H9 (cell line): ENCODE measurements around the gene KCNJ13. TPM values are rescaled to one million over a fixed set of nuclear protein-coding genes. Genes with fewer than 3 reads are reported as not detected.

ENCODE experiments used
- DNase-seq: peaks from one replicate; pipeline ENCODE4 v3.0.0-alpha.2; 2017
- H2AFZ ChIP-seq: one replicate; pipeline ENCODE4 v1.6.1; 2013; ENCODE audit warnings: mild to moderate bottlenecking, low read length, control low read depth, moderate library complexity
- H2AK5ac ChIP-seq: 2 replicates; pipeline ENCODE4 v1.6.1; 2013; ENCODE audit warnings: low read length, control low read depth, mixed read lengths; ENCODE audit not compliant: insufficient read length
- H2BK120ac ChIP-seq: one replicate; pipeline ENCODE4 v1.6.1; 2013; ENCODE audit warnings: low read depth, mild to moderate bottlenecking, low read length, control low read depth, inconsistent platforms; ENCODE audit not compliant: poor library complexity, severe bottlenecking
- H2BK12ac ChIP-seq: 2 replicates; pipeline ENCODE4 v1.6.1; 2013; ENCODE audit warnings: low read length, control low read depth, mixed read lengths, low read depth; ENCODE audit not compliant: insufficient read length
- H2BK15ac ChIP-seq: 2 replicates; pipeline ENCODE4 v1.6.1; 2013; ENCODE audit warnings: low read depth, low read length, control low read depth
- H2BK20ac ChIP-seq: one replicate; pipeline ENCODE4 v1.6.1; 2013; ENCODE audit warnings: low read depth, mild to moderate bottlenecking, low read length, control low read depth, inconsistent platforms; ENCODE audit not compliant: poor library complexity, severe bottlenecking
- H2BK5ac ChIP-seq: 2 replicates; pipeline ENCODE4 v1.6.1; 2013; ENCODE audit warnings: low read length, control low read depth, mixed read lengths; ENCODE audit not compliant: insufficient read length
- H3K14ac ChIP-seq: 2 replicates; pipeline ENCODE4 v1.6.1; 2013; ENCODE audit warnings: low read length, control low read depth; ENCODE audit not compliant: insufficient read depth
- H3K18ac ChIP-seq: 2 replicates; pipeline ENCODE4 v1.6.1; 2013; ENCODE audit warnings: low read depth, mild to moderate bottlenecking, mixed read lengths, low read length, control low read depth; ENCODE audit not compliant: insufficient read length
- H3K23ac ChIP-seq: 2 replicates; pipeline ENCODE4 v1.6.1; 2013; ENCODE audit warnings: low read length, control low read depth, mixed read lengths, low read depth; ENCODE audit not compliant: insufficient read length
- H3K23me2 ChIP-seq: 2 replicates; pipeline ENCODE4 v1.6.1; 2013; ENCODE audit warnings: low read depth, mild to moderate bottlenecking, mixed read lengths, low read length, control low read depth; ENCODE audit not compliant: insufficient read length, poor library complexity, severe bottlenecking
- H3K27ac ChIP-seq: 2 replicates; pipeline ENCODE4 v1.5.1; 2013; ENCODE audit warnings: low read length, control low read depth, mixed read lengths, low read depth; ENCODE audit not compliant: insufficient read length
- H3K27me3 ChIP-seq: 2 replicates; pipeline ENCODE4 v1.6.1; 2013; ENCODE audit warnings: low read length, control low read depth, inconsistent platforms; ENCODE audit not compliant: insufficient read depth
- H3K4ac ChIP-seq: 2 replicates; pipeline ENCODE4 v1.6.1; 2013; ENCODE audit warnings: low read depth, mild to moderate bottlenecking, control low read depth, inconsistent platforms, low read length, moderate library complexity
- H3K4me1 ChIP-seq: 2 replicates; pipeline ENCODE4 v1.6.1; 2013; ENCODE audit warnings: low read length, control low read depth, inconsistent platforms; ENCODE audit not compliant: insufficient read depth
- H3K4me2 ChIP-seq: 2 replicates; pipeline ENCODE4 v1.6.1; 2013; ENCODE audit warnings: low read length, control low read depth, mixed read lengths; ENCODE audit not compliant: insufficient read length, insufficient read depth
- H3K56ac ChIP-seq: 2 replicates; pipeline ENCODE4 v1.6.1; 2013; ENCODE audit warnings: low read depth, mild to moderate bottlenecking, mixed read lengths, low read length, control low read depth; ENCODE audit not compliant: insufficient read length
- H3K79me1 ChIP-seq: 2 replicates; pipeline ENCODE4 v1.6.1; 2013; ENCODE audit warnings: low read depth, mild to moderate bottlenecking, moderate library complexity, low read length, control low read depth, inconsistent platforms; ENCODE audit not compliant: insufficient read depth, poor library complexity, severe bottlenecking
- H3K79me2 ChIP-seq: 2 replicates; pipeline ENCODE4 v1.6.1; 2013; ENCODE audit warnings: low read length, control low read depth, inconsistent platforms; ENCODE audit not compliant: insufficient read depth
- H3K9ac ChIP-seq: 2 replicates; pipeline ENCODE4 v1.6.1; 2013; ENCODE audit warnings: low read length, control low read depth, mixed read lengths; ENCODE audit not compliant: insufficient read length; ENCODE audit errors: extremely low read depth
- H3K9me3 ChIP-seq: one replicate; pipeline ENCODE4 v1.6.1; 2013; ENCODE audit warnings: low read depth, low read length, inconsistent platforms; ENCODE audit not compliant: control insufficient read depth
- H3T11ph ChIP-seq: one replicate; pipeline ENCODE4 v1.6.1; 2013; ENCODE audit warnings: mild to moderate bottlenecking, low read length, control low read depth, inconsistent platforms
- H4K20me1 ChIP-seq: one replicate; pipeline ENCODE4 v1.6.1; 2013; ENCODE audit not compliant: control insufficient read depth, insufficient read length, insufficient read depth
- H4K5ac ChIP-seq: 2 replicates; pipeline ENCODE4 v1.6.1; 2013; ENCODE audit warnings: low read depth, mild to moderate bottlenecking, mixed read lengths, low read length, control low read depth; ENCODE audit not compliant: insufficient read length
- H4K8ac ChIP-seq: replicated peaks from 2 replicates; pipeline ENCODE4 v1.6.1; 2013; ENCODE audit warnings: low read length, control low read depth, mixed read lengths, low read depth; ENCODE audit not compliant: insufficient read length
- H4K91ac ChIP-seq: 2 replicates; pipeline ENCODE4 v1.6.1; 2013; ENCODE audit warnings: low read depth, mild to moderate bottlenecking, moderate library complexity, mixed read lengths, low read length, control low read depth; ENCODE audit not compliant: insufficient read length
- H3K27ac Mint-ChIP-seq, 3 experiments: 2 replicates in 2 of 3; 3 replicates in 1 of 3; pipeline ENCODE4 v1.8.0; 2020 to 2021; ENCODE audit warnings: mixed read lengths in 3 of 3, mild to moderate bottlenecking in 1 of 3, moderate library complexity in 1 of 3
- H3K27me3 Mint-ChIP-seq: 2 replicates; pipeline ENCODE4 v1.8.0; 2021; ENCODE audit warnings: low read depth, mild to moderate bottlenecking, moderate library complexity, mixed read lengths
- H3K36me3 Mint-ChIP-seq, 3 experiments: 2 replicates in 2 of 3; 3 replicates in 1 of 3; pipeline ENCODE4 v1.8.0; 2020 to 2021; ENCODE audit warnings: low read depth in 3 of 3, mixed read lengths in 3 of 3; ENCODE audit not compliant: insufficient read depth in 1 of 3
- H3K4me1 Mint-ChIP-seq, 2 experiments: 2 replicates each; pipeline ENCODE4 v1.8.0; 2020; ENCODE audit warnings: mixed read lengths in 2 of 2
- H3K4me3 Mint-ChIP-seq, 2 experiments: 2 replicates in 1 of 2; 3 replicates in 1 of 2; pipeline ENCODE4 v1.8.0; 2020 to 2021; ENCODE audit warnings: mild to moderate bottlenecking in 2 of 2, mixed read lengths in 2 of 2, moderate library complexity in 1 of 2
- H3K9me3 Mint-ChIP-seq, 2 experiments: 2 replicates in 1 of 2; 3 replicates in 1 of 2; pipeline ENCODE4 v1.8.0; 2020; ENCODE audit warnings: mild to moderate bottlenecking in 2 of 2, mixed read lengths in 2 of 2, moderate library complexity in 1 of 2
- CTCF ChIP-seq: fragments of 200-600 bp; sonication (generic); conservative IDR thresholded peaks from 3 replicates; pipeline ENCODE4 v1.8.0; 2021; ENCODE audit warnings: antibody characterized with exemption, mild to moderate bottlenecking
- total RNA-seq: library from RNA; stranded (reverse); gene quantifications from 2 replicates; pipeline ENCODE4 v1.2.1, GENCODE V29; 2021

Gene KCNJ13
- total RNA-seq, 1 experiment from 2014 or later = not detected

GRCh38 chr2:232798187-232798586 is 21.8 kb upstream of the KCNJ13 start:
- DNase-seq = no peak
- Mint-ChIP-seq H3K36me3 (peaks cover 17 to 56% (median 49%) of the 10 kb centered on the region in 3 experiments), H3K4me1 (peaks cover 11% of the 10 kb centered on the region in 2 experiments), H3K27ac (no peak overlapping the region), H3K27me3 (no peaks in the 10 kb centered on the region), H3K4me3 (no peak overlapping the region), H3K9me3 (no peaks in the 10 kb centered on the region)
- TF ChIP-seq CTCF = no peak
- H2AFZ ChIP-seq = no peak overlapping the region
- no peaks in the 10 kb centered on the region for H4K20me1 ChIP-seq
- no peak overlapping the region for H2BK5ac ChIP-seq
- no peaks in the 10 kb centered on the region for H3K4me1 ChIP-seq
- H2BK120ac ChIP-seq = no peak overlapping the region
- H2AK5ac ChIP-seq = no peak overlapping the region
- no peak overlapping the region for H4K8ac ChIP-seq
- no peak overlapping the region for H4K5ac ChIP-seq
- H3K27me3 ChIP-seq = no peaks in the 10 kb centered on the region
- H3T11ph ChIP-seq = no peak overlapping the region
- no peak overlapping the region for H4K91ac ChIP-seq
- H3K23me2 ChIP-seq = no peaks in the 10 kb centered on the region
- no peak overlapping the region for H2BK20ac ChIP-seq
- no peak overlapping the region for H2BK15ac ChIP-seq
- H3K9ac ChIP-seq = no peak overlapping the region
- H3K9me3 ChIP-seq = no peaks in the 10 kb centered on the region
- H3K18ac ChIP-seq = no peak overlapping the region
- no peak overlapping the region for H3K23ac ChIP-seq
- H3K14ac ChIP-seq = no peak overlapping the region
- no peak overlapping the region for H3K56ac ChIP-seq
- no peak overlapping the region for H3K4me2 ChIP-seq
- no peaks in the 10 kb centered on the region; the same call in 1 of the 2 replicates for H3K79me2 ChIP-seq
- H2BK12ac ChIP-seq = no peak overlapping the region
- H3K27ac ChIP-seq = no peak overlapping the region
- no peak overlapping the region for H3K4ac ChIP-seq
- peaks cover 4% of the 10 kb centered on the region for H3K79me1 ChIP-seq
